Measurements from ENCODE around the gene STK24. TPM values are rescaled to one million over a fixed set of nuclear protein-coding genes. Genes with fewer than 3 reads are reported as not detected.

Gene STK24
- total RNA-seq, 2 experiments from 2014 or later = 140 to 151 TPM

DNA sequence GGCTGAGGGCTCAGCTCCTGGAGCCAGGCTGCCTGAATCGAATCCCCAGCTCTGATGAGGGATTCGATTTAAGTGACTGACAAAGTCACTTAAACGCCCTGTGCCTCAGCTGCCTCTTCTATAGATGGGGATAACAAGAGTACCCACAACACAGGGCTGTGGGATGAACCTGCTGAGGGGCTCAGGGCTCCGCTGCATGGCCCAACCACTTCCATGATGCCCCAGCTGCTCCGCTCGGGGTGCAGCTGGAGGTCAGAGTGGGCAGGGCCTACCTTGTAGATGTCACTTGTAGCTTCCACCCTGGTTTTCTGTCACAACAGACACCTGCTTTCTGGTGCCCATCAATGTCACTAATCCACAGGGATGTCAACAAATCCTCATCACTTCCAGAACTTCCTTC lies 39.2 kb downstream of the STK24 start:
- no peak overlapping the region for H3K4me3 Mint-ChIP-seq
- CTCF ChIA-PET = no interaction called here
- ATAC-seq = no peak
- no peak for DNase-seq
- H3K9me3 Mint-ChIP-seq (ENCODE audit: insufficient read depth) = no peaks in the 10 kb centered on the region
- no peaks in the 10 kb centered on the region for H3K27me3 Mint-ChIP-seq (ENCODE audit: low read depth)
- peaks cover 24% of the 10 kb centered on the region for H3K36me3 Mint-ChIP-seq (ENCODE audit: low read depth)
- no peak overlapping the region for H3K27ac Mint-ChIP-seq
- H3K4me1 Mint-ChIP-seq (ENCODE audit: low read depth) = peaks cover 79% of the 10 kb centered on the region
- POLR2A ChIA-PET = no interaction called here

DNA sequence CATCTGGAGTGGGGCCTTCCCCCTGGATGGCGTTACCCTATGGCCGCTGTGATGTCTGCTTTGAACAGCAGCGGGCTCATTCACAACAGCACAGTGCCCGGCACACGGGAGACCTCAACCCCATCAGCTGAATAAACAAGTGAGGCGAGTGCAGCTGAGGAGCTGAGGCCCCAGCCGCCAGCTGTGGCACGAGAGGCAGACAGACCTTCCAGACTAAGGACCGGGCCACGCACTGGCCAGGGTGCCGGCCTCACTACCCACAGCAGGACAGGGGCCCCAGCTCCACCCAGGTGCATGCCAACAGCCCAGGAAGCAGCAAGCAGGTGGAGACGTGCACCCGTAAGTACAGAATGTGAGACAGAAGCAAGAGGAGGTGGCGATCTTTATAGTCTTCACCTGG lies 39.6 kb downstream of the STK24 start:
- Mint-ChIP-seq H3K27ac (no peak overlapping the region), H3K36me3 (ENCODE audit: low read depth) (peaks cover 24% of the 10 kb centered on the region), H3K27me3 (ENCODE audit: low read depth) (no peaks in the 10 kb centered on the region), H3K4me3 (no peak overlapping the region), H3K9me3 (ENCODE audit: insufficient read depth) (no peaks in the 10 kb centered on the region), H3K4me1 (ENCODE audit: low read depth) (peaks cover 79% of the 10 kb centered on the region)
- POLR2A ChIA-PET = interaction anchor here (0.7 kb wide), 1 partner anchor 12 kb away, joined by 3 read pairs; no protein-coding TSS in a partner anchor
- DNase-seq = no peak
- CTCF ChIA-PET = no interaction called here
- no peak for ATAC-seq

DNA sequence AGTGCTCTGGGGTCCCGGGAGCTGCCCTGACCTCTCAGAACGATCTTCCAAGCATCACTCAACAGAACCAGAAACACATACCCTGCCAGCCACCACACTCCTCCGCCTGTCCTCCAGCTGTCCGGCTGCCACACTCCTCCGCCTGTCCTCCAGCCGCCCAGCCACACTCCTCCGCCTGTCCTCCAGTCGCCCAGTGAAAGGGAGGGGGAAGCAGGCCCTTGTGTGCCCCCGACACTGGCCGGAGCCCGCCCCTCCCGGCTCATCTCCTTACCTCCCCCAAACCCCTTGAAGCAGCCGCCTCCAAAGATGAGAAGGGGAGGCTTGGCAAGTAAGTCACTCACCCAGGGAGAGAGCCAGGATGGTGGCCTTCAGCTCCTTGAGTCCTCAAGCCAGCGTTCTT lies 40.2 kb downstream of the STK24 start:
- Mint-ChIP-seq H3K27ac (peak overlapping the region; percentile 46), H3K9me3 (ENCODE audit: insufficient read depth) (no peaks in the 10 kb centered on the region), H3K36me3 (ENCODE audit: low read depth) (peaks cover 24% of the 10 kb centered on the region), H3K4me3 (no peak overlapping the region), H3K4me1 (ENCODE audit: low read depth) (peaks cover 75% of the 10 kb centered on the region), H3K27me3 (ENCODE audit: low read depth) (no peaks in the 10 kb centered on the region)
- POLR2A ChIA-PET = interaction anchor here (0.7 kb wide), 1 partner anchor 13 kb away, joined by 3 read pairs; no protein-coding TSS in a partner anchor
- CTCF ChIA-PET = interaction anchor here (1.2 kb wide), 1 partner anchor 116 kb away, joined by 3 read pairs; no protein-coding TSS in a partner anchor
- ATAC-seq (no peak), DNase-seq (no peak)

DNA sequence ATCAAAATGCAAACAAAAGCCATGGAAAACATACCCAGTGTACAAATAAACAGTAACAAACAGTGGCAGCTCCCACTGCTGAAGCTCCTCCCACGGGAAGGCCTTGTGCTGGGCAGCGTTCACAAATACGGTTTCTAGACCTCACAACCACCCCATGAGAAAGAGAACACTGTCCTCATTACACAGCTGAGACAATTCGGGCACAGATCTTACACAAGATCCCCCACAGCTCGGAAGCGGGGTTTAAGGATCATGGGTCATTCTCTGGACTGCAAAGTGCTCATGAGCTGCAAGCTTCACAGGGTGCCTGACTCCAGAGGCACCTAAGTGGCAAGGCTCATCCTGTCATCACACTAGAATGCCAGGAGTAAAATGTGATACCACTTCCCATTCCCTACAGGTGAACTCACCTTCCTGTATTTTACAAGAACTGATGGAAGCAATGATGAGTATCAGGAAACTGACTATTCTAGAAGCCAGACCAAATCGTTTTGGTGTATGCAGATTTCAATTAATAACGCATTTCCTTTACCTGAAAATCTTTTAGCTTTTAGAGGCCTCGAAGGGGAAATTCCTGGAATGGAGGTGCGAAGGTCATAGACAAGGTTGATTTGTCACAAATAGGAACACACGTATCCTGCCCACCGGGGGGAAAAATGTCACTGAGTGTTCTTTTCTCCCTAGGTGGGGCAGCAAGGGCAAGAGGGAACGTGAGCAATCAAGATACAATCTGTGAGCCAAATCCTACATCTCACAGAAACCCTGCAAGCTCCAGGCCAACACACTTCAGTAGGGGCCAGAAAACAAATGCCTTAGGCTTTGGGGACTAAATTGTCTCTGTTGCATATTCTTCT lies 41.2 kb downstream of the STK24 start:
- CTCF ChIA-PET = interaction anchor here (1.2 kb wide), 1 partner anchor 117 kb away, joined by 3 read pairs; no protein-coding TSS in a partner anchor
- ATAC-seq (no peak), DNase-seq (no peak)
- Mint-ChIP-seq H3K9me3 (ENCODE audit: insufficient read depth) (no peaks in the 10 kb centered on the region), H3K27ac (no peak overlapping the region), H3K27me3 (ENCODE audit: low read depth) (no peaks in the 10 kb centered on the region), H3K4me1 (ENCODE audit: low read depth) (peaks cover 74% of the 10 kb centered on the region), H3K36me3 (ENCODE audit: low read depth) (peaks cover 30% of the 10 kb centered on the region), H3K4me3 (no peak overlapping the region)
- POLR2A ChIA-PET = no interaction called here

DNA sequence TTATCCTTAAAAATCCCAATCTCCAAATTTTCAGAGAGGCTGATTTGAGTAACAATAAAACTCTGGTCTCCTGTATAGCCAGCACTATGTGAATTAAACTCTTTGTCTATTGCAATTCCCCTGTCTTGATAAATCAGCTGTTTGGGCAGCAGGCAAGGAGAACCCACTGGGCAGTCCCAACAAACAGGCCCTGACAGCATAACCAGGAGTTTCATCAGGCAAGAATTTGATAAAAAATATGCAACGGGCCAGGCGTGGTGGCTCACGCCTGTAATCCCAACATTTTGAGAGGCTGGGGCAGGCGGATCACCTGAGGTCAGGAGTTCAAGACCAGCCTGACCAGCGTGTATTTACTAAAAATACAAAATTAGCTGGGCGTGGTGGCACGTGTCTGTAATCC lies 42.1 kb downstream of the STK24 start:
- peaks cover 73% of the 10 kb centered on the region for H3K4me1 Mint-ChIP-seq (ENCODE audit: low read depth)
- POLR2A ChIA-PET = no interaction called here
- ATAC-seq = no peak
- no peak overlapping the region for H3K4me3 Mint-ChIP-seq
- peak overlapping the region; percentile 30 for H3K27ac Mint-ChIP-seq
- no peak for DNase-seq
- CTCF ChIA-PET = no interaction called here
- no peaks in the 10 kb centered on the region for H3K9me3 Mint-ChIP-seq (ENCODE audit: insufficient read depth)
- H3K27me3 Mint-ChIP-seq (ENCODE audit: low read depth) = no peaks in the 10 kb centered on the region
- H3K36me3 Mint-ChIP-seq (ENCODE audit: low read depth) = peaks cover 28% of the 10 kb centered on the region

DNA sequence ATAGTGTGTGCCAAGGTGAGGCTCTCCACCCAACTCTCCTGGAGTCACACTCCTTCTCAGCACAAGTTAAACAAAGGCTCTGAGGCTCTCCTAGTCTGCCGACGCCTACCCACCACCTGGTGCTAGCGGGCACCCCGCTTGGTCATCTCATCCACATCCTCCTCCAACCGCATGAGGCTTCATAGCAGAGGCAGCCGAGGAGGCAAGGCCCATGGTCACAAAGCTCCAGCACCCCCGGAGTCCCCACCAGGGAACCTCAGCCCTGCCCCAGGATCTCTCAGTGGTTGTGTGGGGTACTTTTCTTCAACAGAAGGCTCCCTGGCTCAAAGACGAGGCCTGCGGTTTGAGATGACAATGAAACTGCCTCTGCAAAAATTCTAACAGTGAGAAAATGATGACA lies 43.0 kb downstream of the STK24 start:
- peak; percentile 43 for ATAC-seq
- ChIA-PET POLR2A (no interaction called here), CTCF (interaction anchor here (2.3 kb wide), 1 partner anchor 8 kb away, joined by 5 read pairs; no protein-coding TSS in a partner anchor)
- no peaks in the 10 kb centered on the region for H3K9me3 Mint-ChIP-seq (ENCODE audit: insufficient read depth)
- H3K4me1 Mint-ChIP-seq (ENCODE audit: low read depth) = peaks cover 73% of the 10 kb centered on the region
- no peak for DNase-seq
- no peak overlapping the region for H3K27ac Mint-ChIP-seq
- peaks cover 30% of the 10 kb centered on the region for H3K36me3 Mint-ChIP-seq (ENCODE audit: low read depth)
- no peak overlapping the region for H3K4me3 Mint-ChIP-seq
- no peaks in the 10 kb centered on the region for H3K27me3 Mint-ChIP-seq (ENCODE audit: low read depth)

DNA sequence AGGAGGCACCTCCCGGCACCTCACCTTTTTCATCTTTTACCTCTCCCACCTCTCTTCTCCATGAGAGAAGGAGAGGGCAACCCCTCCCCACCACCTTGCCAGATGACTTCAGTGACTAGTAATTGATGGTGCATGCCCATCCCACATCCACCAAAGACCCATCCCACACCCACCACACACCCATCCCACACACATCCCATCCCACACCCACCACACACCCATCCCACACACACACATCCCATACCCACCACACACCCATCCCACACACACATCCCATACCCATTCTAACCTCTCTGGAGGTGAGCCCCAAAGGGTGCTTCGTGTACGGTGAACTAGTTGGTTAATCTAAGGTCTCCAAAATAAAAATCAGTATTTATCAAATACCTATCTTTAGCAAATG lies 44.7 kb downstream of the STK24 start:
- Mint-ChIP-seq H3K4me1 (ENCODE audit: low read depth) (peaks cover 69% of the 10 kb centered on the region), H3K27ac (no peak overlapping the region), H3K27me3 (ENCODE audit: low read depth) (no peaks in the 10 kb centered on the region), H3K36me3 (ENCODE audit: low read depth) (peaks cover 24% of the 10 kb centered on the region), H3K9me3 (ENCODE audit: insufficient read depth) (no peaks in the 10 kb centered on the region), H3K4me3 (no peak overlapping the region)
- no peak for ATAC-seq
- no peak for DNase-seq
- CTCF ChIA-PET = interaction anchor here (1.6 to 2.3 kb wide), 3 partner anchors 10 to 121 kb away, joined by 4 to 6 read pairs (median 5); no protein-coding TSS in a partner anchor
- POLR2A ChIA-PET = no interaction called here

DNA sequence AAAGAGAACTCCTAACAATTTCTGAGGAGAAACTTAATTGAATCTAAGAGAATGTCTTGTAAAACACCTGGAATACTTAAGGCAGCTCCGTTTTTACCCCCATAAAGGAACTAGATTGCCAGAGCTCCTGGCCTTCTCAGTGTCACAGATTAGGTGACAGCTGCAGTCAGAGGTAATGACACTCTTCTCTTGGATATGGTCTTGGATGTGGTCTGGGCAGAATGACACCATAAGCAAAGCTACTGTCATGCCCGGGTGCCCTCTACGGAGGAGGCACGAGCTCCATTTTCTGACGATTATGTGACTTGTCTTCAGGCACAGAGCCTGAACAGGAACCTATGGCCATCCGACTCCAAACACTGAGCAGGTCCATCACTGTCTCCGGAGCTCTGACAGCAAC lies 46.7 kb downstream of the STK24 start:
- Mint-ChIP-seq H3K36me3 (ENCODE audit: low read depth) (peaks cover 24% of the 10 kb centered on the region), H3K27me3 (ENCODE audit: low read depth) (no peaks in the 10 kb centered on the region), H3K4me3 (no peak overlapping the region), H3K4me1 (ENCODE audit: low read depth) (peaks cover 71% of the 10 kb centered on the region), H3K9me3 (ENCODE audit: insufficient read depth) (no peaks in the 10 kb centered on the region), H3K27ac (no peak overlapping the region)
- DNase-seq = no peak
- ATAC-seq = no peak
- ChIA-PET CTCF (interaction anchor here (1.9 to 2.4 kb wide), 2 partner anchors 10 to 123 kb away, joined by 6 to 11 read pairs; no protein-coding TSS in a partner anchor), POLR2A (no interaction called here)

DNA sequence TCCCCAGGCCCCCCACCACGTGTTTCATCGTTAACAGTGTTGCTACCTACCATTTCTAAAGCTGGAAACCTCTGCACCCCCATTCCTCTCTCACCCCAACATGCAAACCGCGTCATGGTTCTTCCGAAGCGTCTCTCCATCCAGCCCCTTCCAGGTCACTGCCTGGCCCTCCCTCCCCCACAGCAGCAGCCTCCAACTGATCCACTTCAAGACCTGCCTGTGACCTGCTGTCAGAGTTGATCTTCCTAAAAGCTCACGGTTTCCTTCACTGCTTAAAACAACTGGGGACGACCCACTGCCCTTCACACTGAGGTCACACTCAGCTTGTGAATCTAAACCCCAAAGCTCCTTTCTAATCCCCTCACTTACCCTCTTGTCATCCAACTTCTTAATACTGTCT lies 47.7 kb downstream of the STK24 start:
- Mint-ChIP-seq H3K9me3 (ENCODE audit: insufficient read depth) (no peaks in the 10 kb centered on the region), H3K4me1 (ENCODE audit: low read depth) (peaks cover 72% of the 10 kb centered on the region), H3K27me3 (ENCODE audit: low read depth) (no peaks in the 10 kb centered on the region), H3K36me3 (ENCODE audit: low read depth) (peaks cover 24% of the 10 kb centered on the region), H3K27ac (no peak overlapping the region), H3K4me3 (no peak overlapping the region)
- DNase-seq (no peak), ATAC-seq (no peak)
- POLR2A ChIA-PET = no interaction called here
- CTCF ChIA-PET = interaction anchor here (1.1 to 2.0 kb wide), 4 partner anchors 48 to 144 kb away, joined by 3 to 8 read pairs (median 6); no protein-coding TSS in a partner anchor

DNA sequence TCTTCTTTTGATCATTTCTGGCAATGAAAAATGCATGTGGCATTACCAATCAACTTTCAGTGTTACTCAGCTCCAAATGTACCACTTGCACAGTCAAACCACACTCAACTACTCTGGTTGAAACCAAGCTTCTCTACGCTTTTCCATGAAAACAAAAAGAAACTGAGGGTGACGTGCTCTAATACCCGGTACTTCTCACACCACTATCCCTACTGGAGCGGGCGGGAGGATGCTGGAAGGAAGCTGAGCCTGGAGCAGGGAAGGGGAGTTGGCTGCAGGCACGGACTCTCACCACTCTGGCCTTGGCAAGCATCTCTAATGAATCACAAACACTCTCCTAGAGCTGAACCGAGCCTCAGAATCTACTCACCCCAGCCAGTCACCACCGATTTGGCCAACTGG lies 48.2 kb downstream of the STK24 start:
- CTCF ChIA-PET = interaction anchor here (0.8 to 2.0 kb wide), 5 partner anchors 12 to 144 kb away, joined by 3 to 8 read pairs (median 4); no protein-coding TSS in a partner anchor
- Mint-ChIP-seq H3K27me3 (ENCODE audit: low read depth) (no peaks in the 10 kb centered on the region), H3K4me3 (no peak overlapping the region), H3K36me3 (ENCODE audit: low read depth) (peaks cover 19% of the 10 kb centered on the region), H3K9me3 (ENCODE audit: insufficient read depth) (no peaks in the 10 kb centered on the region), H3K27ac (no peak overlapping the region), H3K4me1 (ENCODE audit: low read depth) (peaks cover 72% of the 10 kb centered on the region)
- no peak for DNase-seq
- ATAC-seq = no peak
- POLR2A ChIA-PET = no interaction called here

DNA sequence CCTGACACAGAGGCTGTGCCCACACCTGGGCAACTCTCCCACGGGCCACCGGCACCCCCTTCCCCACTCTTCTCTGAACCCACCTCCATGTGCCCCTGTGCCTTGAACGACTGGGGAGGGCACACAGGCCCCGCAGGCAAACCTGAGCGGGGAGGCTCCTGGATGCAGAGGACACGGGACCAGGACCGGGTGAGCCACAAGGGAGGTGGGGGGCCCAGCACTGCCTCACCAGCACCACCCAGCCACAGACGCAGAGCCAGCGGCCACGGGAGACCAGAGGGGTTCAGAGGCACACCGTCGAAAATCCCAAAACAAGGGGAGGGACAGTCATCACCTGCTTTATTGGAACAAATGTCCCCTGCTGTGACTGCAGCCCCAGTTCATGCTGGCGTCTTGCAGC lies 49.4 kb downstream of the STK24 start:
- Mint-ChIP-seq H3K27me3 (ENCODE audit: low read depth) (no peaks in the 10 kb centered on the region), H3K4me3 (no peak overlapping the region), H3K27ac (no peak overlapping the region), H3K4me1 (ENCODE audit: low read depth) (peaks cover 74% of the 10 kb centered on the region), H3K9me3 (ENCODE audit: insufficient read depth) (no peaks in the 10 kb centered on the region), H3K36me3 (ENCODE audit: low read depth) (peaks cover 15% of the 10 kb centered on the region)
- ATAC-seq = no peak
- CTCF ChIA-PET = no interaction called here
- DNase-seq = no peak
- POLR2A ChIA-PET = interaction anchor here (0.5 kb wide), 1 partner anchor 45 kb away, joined by 5 read pairs; no protein-coding TSS in a partner anchor

DNA sequence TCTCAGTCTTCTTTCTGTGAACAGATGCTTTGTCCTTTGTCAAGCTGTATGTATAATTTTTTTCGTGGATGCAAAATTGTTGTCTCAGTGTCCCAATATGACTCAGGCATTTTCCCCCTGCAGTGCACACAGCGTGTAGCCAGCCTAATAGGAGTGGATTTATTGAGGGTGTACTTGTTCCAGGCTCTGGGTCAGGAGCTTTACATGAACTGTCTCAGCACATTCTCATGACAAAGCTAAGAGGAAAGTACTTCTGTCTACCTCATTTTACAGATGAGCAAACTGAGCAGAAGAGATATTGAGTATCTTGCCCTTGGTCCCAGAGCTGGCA lies 50.8 kb downstream of the STK24 start:
- ATAC-seq = no peak
- peaks cover 76% of the 10 kb centered on the region for H3K4me1 Mint-ChIP-seq (ENCODE audit: low read depth)
- DNase-seq = no peak
- no peak overlapping the region for H3K4me3 Mint-ChIP-seq
- peaks cover 13% of the 10 kb centered on the region for H3K36me3 Mint-ChIP-seq (ENCODE audit: low read depth)
- no peaks in the 10 kb centered on the region for H3K9me3 Mint-ChIP-seq (ENCODE audit: insufficient read depth)
- ChIA-PET CTCF (no interaction called here), POLR2A (interaction anchor here (0.7 kb wide), 1 partner anchor 21 kb away, joined by 3 read pairs; no protein-coding TSS in a partner anchor)
- no peaks in the 10 kb centered on the region for H3K27me3 Mint-ChIP-seq (ENCODE audit: low read depth)
- no peak overlapping the region for H3K27ac Mint-ChIP-seq

Data from activated CD8-positive, alpha-beta T cell treated with anti-CD3 and anti-CD28 coated beads, Interleukin-2, amount 10 ng/mL, durations not matched to agents 7 days and 5 days (primary cell).